Right lobe of liver (tissue), 6 donors: ENCODE results near the gene LRFN2. TPM values are rescaled to one million over a fixed set of nuclear protein-coding genes. Genes with fewer than 3 reads are reported as not detected.
A peak's percentile ranks its signal among the peaks of the same experiment; 100 is the strongest.

ENCODE experiments used
- ATAC-seq, 4 donors: fragments of 200-7000 bp; cut with Tn5 transposase; one replicate each; pipeline ENCODE4 v1.9.1; 2020; ENCODE audit warnings: mild to moderate bottlenecking in 4 of 4, moderate library complexity in 4 of 4
- DNase-seq, 3 donors: peaks; one replicate each; pipeline ENCODE4 v3.0.0-alpha.2; 2020
- H3K27ac ChIP-seq, 3 donors: fragments of 200-600 bp; one replicate each; pipeline ENCODE4 v1.8.0; 2022
- H3K27me3 ChIP-seq, 2 donors: fragments of 200-600 bp; one replicate each; pipeline ENCODE4 v1.8.0; 2022
- H3K36me3 ChIP-seq, 4 donors: fragments of 200-600 bp; sonication (generic) in 1 of 4; one replicate each; pipeline versions ENCODE4 v1.5.1 to v1.8.0; 2017 to 2022; ENCODE audit warnings: control low read depth in 1 of 4
- H3K4me1 ChIP-seq, 4 donors: fragments of 200-600 bp; sonication (generic) in 1 of 4; one replicate each; pipeline versions ENCODE4 v1.5.1 to v1.8.0; 2017 to 2022; ENCODE audit warnings: control low read depth in 1 of 4
- H3K4me3 ChIP-seq, 3 donors: fragments of 200-600 bp; one replicate each; pipeline ENCODE4 v1.8.0; 2022
- H3K9me3 ChIP-seq, 4 donors: fragments of 200-600 bp; sonication (generic) in 1 of 4; one replicate each; pipeline versions ENCODE4 v1.5.1 to v1.8.0; 2017 to 2022; ENCODE audit warnings: control low read depth in 1 of 4
- CTCF ChIP-seq, 4 donors: fragments of 200-600 bp in 3 of 4; fragments of 450-650 bp in 1 of 4; IDR thresholded peaks; one replicate each; pipeline versions ENCODE4 v1.5.1 to v1.8.0; 2016 to 2022; ENCODE audit warnings: antibody characterized with exemption in 4 of 4, mild to moderate bottlenecking in 2 of 4
- POLR2A ChIP-seq: fragments of 450-650 bp; IDR thresholded peaks from one replicate; pipeline ENCODE4 v1.6.1; 2017; ENCODE audit warnings: antibody characterized with exemption, mild to moderate bottlenecking
- WGBS: methylation state at CpG from one replicate; pipeline ENCODE4 v1.1.6; 2018; ENCODE audit warnings: low coverage, low lambda C conversion rate; ENCODE audit not compliant: insufficient coverage; ENCODE audit errors: missing lambda C conversion rate; 5-methylcytosine and 5-hydroxymethylcytosine counted together
- intact Hi-C, 2 donors: fragments of 100-400 bp; cut with DNase I; formaldehyde crosslinking; loops; one replicate each; pipeline versions ENCODE4 v1.11.2 to v1.14.1; 2022
- long read RNA-seq: library from polyadenylated mRNA; unstranded; transcript quantifications from one replicate; pipeline ENCODE4 v2.0.0, GENCODE V29; 2019
- total RNA-seq, 6 experiments: library from RNA; depleted of rRNA in 2 of 6; stranded (reverse); fragments of >200 nt in 2 of 6; fragmentation: NEBNext Ultra II Directional in 3 of 6; extraction: Animal tissue kit (Norgen Biotek cat#: 25700) in 3 of 6; gene quantifications; one replicate each; pipeline versions ENCODE4 v1.1.0 to v1.2.4, GENCODE V29; 2016 to 2023
- donor health status: DM: no; HTN: yes; CAD: no.
- donor health status: DM: no; HTN: no; CAD: no.
- donor health status: DM: no; HTN: no; CAD: no.
- donor health status: DM: no; HTN: yes; CAD: no.
- donor health status: DM: no; HTN: yes; CAD: no.

The LRFN2 gene
- total RNA-seq, result under 1 TPM in 1 of 6 experiments, not detected in 5; 0.19 TPM
- long read RNA-seq, result 0 reads

DNA sequence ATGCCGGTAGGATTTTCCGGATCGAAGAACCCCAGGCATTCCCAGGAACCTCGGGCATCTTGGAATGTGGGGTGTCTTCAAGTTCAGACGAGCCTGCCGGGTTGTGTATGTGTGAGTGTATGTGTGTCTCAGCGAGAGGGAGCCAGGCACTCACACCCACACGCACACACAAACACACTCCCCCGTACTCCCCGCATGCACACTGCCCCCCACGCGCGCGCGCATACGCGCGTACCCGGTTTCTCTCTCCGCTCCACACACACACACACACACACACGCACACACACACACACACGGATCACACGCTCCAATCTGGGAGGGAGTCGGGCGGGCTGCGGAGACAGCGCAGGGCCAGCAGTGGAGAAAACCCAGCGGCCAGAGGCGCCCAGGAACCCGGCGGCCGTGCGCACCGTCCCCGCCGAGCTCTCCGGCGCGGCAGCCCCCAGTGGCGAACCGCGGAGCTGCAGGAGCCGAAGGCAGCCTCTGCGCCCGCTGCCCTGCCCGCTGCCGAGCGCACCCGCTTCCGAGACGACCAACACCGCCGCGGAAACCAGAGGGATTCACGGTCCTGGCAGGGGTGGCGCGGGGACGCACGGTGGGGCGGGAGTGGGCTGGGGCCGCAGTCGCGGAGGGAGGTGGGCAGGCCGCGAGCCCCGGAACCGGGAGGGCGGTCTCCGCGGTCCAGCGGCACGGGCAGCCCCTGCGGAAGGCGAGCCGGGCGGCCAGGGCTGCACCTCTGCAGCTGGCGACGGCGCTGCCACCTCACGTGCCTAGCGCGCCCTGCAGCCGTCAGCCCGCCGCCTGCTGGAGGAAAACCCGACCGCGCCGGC lies at the start of gene LRFN2:
LRFN2 (minus strand) TSS at position 125 of the 830 bp plus-strand sequence.
- Histone ChIP-seq H3K4me1 (peaks cover 0 to 12% (median 0%) of the 10 kb centered on the region in 4 donors), H3K27me3 (peaks cover 0 to 7% of the 10 kb centered on the region in 2 donors), H3K36me3 (no peaks in the 10 kb centered on the region), H3K4me3 (peak within 1 kb of the TSS; percentile 31 to 49 (median 41)), H3K9me3 (no peaks in the 10 kb centered on the region), H3K27ac (no peak within 1 kb of the TSS)
- 0% methylated on average over 2 of the region's 89 CpGs for WGBS
- TF ChIP-seq POLR2A (no peak), CTCF (IDR thresholded peaks at IDR 0.05) (peak; percentile 49 to 73 (median 58))
- intact Hi-C loops, result loop anchor here in 1 of 2 donors (5.0 kb wide), 1 partner anchor 260 kb away; no protein-coding TSS in a partner anchor
- DNase-seq (peak; percentile 76 to 84 (median 79)), ATAC-seq (peak; percentile 96 to 98 (median 98))

DNA sequence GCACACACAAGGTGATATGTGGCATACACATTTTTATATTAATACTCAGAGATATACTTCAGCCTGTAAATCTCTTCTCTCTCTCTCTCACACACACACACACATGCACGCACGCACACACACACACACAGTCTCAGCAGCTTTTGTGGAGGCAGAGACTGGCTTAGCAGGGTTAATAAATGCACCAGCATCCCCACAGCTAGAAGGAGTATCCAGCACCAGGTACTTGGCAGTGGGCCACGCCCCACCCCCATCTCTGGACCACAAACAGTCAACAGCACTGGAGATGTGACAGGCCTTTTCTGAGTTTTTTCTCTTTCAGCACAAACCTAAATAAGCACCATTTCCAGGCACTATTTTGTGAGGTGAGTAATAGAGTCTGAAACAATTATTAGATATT lies 47.3 kb upstream of the LRFN2 start:
- intact Hi-C loops, result no loop called here
- ATAC-seq, result no peak
- no peak for TF ChIP-seq CTCF (IDR thresholded peaks at IDR 0.05)
- no peak for TF ChIP-seq POLR2A
- Histone ChIP-seq H3K4me1 (no peaks in the 10 kb centered on the region), H3K4me3 (no peak overlapping the region), H3K9me3 (no peaks in the 10 kb centered on the region), H3K36me3 (no peaks in the 10 kb centered on the region), H3K27me3 (no peaks in the 10 kb centered on the region), H3K27ac (no peak overlapping the region)
- WGBS, result 60% methylated on average over 3 of the region's 3 CpGs
- no peak for DNase-seq

- WGBS, result 39% methylated on average over 4 of the region's 7 CpGs
- ATAC-seq (no peak), DNase-seq (no peak)
- H3K4me1 ChIP-seq, result no peaks in the 10 kb centered on the region
- no peak overlapping the region for H3K27ac ChIP-seq
- TF ChIP-seq CTCF (IDR thresholded peaks at IDR 0.05), result no peak
- TF ChIP-seq POLR2A, result no peak
- intact Hi-C loops, result no loop called here
- H3K9me3 ChIP-seq, result no peaks in the 10 kb centered on the region
- no peaks in the 10 kb centered on the region for H3K36me3 ChIP-seq
- no peak overlapping the region for H3K4me3 ChIP-seq
- no peaks in the 10 kb centered on the region for H3K27me3 ChIP-seq
Measured at GRCh38 chr6:40631744-40632143, 44.6 kb upstream of the LRFN2 start.

DNA sequence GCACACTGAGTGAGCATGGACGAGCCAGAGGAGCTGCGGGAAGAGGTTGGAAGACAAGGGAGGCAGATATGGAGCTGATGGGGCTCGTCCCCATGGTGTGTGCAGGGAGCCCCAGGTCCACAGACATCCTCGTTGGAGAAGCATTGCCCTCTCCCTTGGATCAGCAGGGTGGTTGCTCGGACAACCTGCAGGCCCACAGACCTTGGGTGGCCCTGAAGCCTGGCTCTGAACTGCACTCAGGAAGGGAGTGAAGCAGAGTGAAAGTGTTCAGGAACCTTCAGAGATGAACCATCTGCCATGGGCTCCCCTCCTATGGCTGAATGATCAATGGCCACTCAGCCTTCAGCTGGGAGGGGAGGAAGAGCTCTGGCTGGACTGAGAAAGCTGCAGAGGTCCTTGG lies 43.3 kb upstream of the LRFN2 start:
- H3K27me3 ChIP-seq, result no peaks in the 10 kb centered on the region
- no peaks in the 10 kb centered on the region for H3K36me3 ChIP-seq
- no peak for DNase-seq
- no peaks in the 10 kb centered on the region for H3K9me3 ChIP-seq
- WGBS, result 63% methylated on average over 1 of the region's 5 CpGs
- intact Hi-C loops, result no loop called here
- no peaks in the 10 kb centered on the region for H3K4me1 ChIP-seq
- ATAC-seq, result no peak
- H3K27ac ChIP-seq, result no peak overlapping the region
- no peak overlapping the region for H3K4me3 ChIP-seq
- TF ChIP-seq POLR2A, result no peak
- TF ChIP-seq CTCF (IDR thresholded peaks at IDR 0.05), result no peak
